M059J (cell line): Measurements from ENCODE around the gene CLEC5A. TPM values are rescaled to one million over a fixed set of nuclear protein-coding genes. Genes with fewer than 3 reads are reported as not detected.
"Not testable (repeated sequence)": the region's sequence is repeated elsewhere in the genome, so short reads cannot be mapped to it uniquely, and the experiment has no call there.

Source experiments
- DNase-seq: peaks from one replicate; pipeline ENCODE4 v3.0.0-alpha.2; 2012; ENCODE audit warnings: low read depth
- total RNA-seq: library from RNA; depleted of rRNA; stranded (reverse); fragments of >200 nt; shearing (Covaris generic); gene quantifications from 2 replicates; pipeline ENCODE4 v1.2.3, GENCODE V29; 2014

Gene CLEC5A
- total RNA-seq, 1 experiment from 2014 or later, result not detected

DNA sequence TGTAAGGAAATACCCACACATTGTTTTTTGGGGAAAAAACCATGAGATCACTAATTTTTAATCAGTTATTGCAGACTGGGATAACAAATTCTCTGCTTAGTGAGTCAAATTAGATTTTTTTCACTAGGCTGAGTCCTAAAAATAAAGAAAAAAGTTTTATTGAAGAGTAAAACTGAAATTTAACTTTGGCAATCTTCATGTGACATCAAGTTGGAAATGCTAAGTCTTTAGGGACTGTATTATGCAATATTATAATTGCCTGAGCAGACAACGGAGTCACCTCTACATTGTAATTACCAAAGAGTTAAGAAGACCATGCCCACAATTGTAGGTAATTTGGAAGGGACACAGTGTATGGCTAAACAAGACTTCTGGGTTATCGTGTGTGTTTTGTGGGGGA lies 2.2 kb upstream of the CLEC5A start:
- no peak for DNase-seq

DNA sequence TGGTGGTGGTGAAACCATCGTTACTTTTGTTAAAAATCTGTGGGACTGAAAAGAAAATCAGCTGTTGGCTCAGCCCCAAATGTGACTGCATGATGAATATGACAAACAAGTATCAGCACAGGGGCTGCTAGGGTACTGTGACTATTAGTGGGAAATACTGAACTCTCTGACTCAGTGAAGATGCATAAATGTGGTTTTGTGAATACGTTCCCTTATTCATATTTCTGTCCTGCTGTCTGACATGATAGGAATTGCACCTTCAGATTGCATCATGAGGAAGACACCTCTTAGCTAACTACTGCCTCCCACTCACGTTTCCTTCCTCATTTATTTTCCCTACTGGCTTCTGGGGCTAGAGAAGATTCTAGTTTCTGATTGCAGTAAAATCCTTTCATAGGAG lies 1.4 kb downstream of the CLEC5A start:
- DNase-seq, result peak; percentile 24

DNA sequence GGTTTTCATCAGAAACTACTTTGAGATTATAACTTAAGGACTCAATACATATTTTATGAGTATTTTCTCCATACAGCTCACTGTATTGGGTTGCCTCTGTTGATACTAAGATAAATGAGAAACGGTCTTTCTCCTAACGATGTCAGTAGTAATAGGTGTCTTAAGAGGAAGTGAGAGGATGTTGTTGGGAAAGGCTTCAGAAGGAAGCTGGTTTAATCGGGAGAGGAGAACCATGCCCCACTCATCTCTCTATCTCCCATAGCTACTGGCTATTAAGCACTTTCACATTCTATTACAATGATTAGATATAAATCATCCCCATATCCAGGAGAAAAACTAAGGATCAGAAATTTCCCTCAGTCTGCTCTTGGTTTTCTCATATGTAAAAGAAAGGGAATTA lies 2.0 kb downstream of the CLEC5A start:
- DNase-seq, result no peak

DNA sequence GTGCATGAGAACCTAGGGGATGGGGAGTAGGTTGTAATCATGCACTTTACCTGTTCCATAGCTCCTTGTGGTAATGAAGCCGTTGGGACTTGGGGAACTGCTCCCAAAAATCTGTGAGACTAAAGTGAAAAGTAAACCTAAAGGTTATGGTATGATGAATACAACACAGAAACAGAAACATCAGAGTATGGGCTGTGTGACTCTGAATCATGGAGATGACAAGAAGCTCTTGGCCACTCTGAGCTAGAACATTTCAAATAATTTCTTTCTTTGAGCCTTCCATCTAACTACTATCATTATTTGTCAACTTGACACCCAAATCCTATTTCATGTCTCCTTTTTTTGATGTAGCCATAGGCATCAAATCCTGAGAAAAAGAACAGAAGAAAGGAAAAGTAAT lies 2.9 kb downstream of the CLEC5A start:
- no peak for DNase-seq

DNA sequence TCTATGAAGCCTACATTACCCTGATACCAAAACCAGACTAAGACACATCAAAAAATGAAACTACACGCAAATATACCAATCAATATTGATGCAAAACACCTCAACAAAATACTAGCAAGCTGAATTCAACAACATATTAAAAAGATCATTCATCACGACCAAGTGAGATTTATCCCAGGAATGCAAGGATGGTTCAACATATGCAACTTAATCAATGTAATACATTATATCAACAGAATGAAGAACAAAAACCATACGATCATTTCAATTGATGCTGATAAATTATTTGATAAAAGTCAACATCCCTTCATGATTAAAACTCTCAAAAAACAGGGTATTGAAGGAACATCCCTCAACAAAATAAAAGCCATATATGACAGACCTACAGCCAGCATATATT lies 5.7 kb downstream of the CLEC5A start:
- no peak for DNase-seq

DNA sequence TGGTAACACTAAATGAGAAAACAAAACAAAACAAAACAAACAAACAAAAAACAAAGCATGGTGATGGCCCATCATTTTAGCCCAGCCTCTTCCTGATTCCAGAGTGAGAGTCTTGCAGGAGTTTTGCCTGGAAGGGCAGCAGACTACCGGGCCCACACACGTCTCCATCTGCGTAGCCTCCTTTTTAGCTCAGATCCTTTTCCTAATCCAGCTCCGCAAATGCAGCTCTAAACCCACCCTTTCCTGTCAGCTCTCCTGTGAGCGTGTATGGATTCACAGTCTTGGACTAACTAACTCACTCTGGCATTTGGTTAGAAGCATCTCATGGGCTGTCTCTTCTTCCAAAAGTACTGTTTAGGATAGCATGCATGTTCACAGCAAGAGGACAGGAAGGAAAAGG lies 16.6 kb downstream of the CLEC5A start:
- DNase-seq, result no peak

DNA sequence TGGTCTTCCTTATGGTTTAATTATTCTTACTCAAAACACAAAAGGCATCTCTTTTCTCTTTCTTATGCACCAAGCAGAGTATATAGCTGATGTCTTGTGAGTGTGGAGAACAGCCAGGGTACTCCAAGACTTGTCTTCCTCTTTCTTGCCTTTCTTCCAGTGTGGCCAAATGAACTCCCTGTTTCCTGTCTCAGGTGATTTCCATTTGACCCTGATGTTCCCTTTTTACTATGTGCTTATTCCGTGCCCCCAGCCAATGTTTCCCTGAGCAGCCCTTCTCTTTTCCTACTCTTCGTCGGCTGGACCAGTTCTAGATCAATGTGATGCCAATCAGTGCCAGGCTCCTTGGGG lies 18.0 kb downstream of the CLEC5A start:
- DNase-seq, result no peak

DNA sequence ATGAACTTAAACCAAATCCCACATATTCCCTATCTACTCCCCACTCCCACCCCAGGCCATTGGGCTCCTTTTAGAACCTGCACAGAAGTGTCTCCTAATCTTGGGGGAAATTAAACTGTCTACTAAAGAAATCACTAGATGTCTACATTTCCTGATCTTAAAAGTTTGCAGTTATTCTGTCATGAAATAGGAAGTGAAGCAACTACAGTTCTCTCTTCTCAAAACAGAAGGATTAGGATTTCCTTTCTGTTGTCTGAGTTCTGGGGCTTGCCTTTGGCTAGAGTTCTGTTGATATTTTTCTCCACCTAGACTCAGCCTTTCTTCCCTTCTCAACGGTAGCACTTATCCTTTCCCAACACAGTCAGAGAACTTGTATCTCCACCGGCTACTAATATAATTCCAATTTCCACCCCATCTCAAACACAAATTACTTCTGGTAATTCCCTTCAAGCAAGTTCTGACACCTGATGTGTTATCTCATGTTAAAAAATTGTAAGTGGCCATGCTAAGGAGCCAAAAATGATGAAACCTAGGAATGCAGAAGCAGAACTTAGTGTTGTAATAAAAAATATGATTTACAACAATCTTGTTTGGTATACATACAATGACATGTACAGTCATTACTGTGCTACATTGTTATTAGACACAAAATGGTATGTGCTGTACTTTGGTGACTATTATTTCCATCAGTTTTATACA lies 18.5 kb downstream of the CLEC5A start:
- DNase-seq, result no peak

DNA sequence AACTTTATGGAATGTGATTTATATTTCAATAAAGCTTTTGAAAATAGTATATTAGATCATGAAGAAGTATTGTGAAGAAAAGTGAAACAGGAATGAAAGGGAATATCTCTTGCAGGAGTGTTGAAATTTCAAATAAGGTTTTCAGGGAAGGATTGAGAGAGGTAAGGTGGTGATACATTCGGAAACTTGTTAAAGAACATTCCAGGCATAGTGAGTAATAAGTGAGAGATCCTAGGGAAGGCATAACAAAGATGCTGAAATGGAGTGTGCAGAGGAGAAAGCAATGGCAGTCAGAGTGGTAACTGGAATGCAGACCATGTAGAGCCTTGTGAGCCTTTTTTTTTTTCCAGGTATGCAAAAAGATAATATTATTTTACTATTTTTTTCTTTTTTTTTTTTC lies 26.5 kb downstream of the CLEC5A start:
- no peak for DNase-seq

DNA sequence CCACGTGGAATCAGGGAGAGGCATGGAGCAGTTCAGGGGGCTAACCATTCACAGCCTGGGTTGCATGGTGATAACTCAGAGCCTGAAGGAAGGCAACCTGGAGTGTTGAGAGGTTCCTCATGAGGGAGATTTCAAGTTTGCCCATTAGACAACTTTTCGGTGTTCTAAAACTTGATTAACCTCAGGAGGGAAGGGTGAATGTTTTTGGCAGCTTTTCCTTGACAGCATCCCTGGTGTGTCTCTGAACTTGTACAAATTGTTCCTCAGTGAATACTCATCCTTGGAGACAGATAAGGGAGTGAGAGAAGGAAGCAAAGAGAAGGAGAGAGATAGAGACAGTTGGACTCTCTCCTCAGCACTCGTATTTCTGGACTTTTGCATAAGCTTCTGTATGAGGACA lies 30.7 kb downstream of the CLEC5A start, which contains the start of gene OR9A4:
TSS of gene OR9A4 (plus strand) at position 301 of the 400 bp plus-strand sequence. CDS start 2,477 bp downstream, outside the sequence.
- DNase-seq, result no peak

DNA sequence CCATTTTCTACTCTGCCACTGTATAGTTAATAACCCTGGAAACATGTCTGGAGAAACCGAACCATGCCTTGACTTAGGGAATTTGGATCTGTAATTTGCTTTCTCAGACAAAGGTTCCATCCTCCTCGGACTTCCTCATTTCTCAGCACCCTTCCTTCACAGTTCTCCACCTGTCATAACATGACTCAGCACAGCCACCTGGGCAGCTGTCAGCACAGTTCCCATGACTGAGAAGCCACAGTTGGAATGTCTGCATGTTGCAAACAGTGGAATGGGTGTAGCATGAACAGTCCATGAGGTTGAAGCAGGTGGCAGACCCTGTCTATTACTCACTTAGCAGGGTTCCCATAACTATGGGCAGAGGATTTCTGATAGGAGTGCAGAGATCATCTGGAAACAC lies 31.2 kb downstream of the CLEC5A start:
- no peak for DNase-seq

DNA sequence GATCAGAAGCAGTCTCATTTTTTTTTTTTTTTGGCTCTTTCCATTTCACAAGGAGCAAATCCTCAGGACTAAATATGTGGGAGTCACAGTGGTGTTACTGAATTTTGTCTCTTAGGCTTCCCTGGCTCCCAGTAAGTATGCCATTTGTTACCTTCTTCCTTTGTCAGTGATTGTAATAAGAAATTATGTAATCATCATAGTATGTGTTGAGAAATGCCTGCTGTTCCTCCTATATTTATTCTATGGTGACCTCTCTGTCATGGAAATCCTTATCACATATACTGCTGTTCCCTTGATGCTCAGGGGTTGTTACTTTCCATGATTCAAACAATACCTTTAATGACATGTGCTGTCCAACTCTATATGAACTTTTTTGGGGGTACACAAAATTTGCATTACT lies 35.4 kb downstream of the CLEC5A start:
- DNase-seq, result no peak

DNA sequence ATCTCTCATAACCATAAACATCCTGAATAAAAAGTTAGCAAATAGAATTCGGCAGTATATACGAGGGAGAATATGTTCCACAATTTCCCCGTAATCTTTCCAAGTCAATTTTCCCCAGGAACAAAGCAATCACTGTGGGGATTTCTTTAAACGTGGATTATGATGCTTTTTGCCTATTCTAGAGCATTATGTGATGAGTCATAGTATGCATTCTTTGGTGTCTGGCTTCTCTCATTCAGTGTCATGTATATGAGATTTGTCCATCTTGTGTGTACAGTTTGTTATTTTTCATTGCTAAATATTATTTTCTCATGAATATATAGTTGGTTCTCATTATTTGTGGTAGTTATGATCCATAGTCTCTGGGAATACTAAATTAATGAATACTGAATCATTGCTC lies 40.5 kb downstream of the CLEC5A start:
- no peak for DNase-seq

DNA sequence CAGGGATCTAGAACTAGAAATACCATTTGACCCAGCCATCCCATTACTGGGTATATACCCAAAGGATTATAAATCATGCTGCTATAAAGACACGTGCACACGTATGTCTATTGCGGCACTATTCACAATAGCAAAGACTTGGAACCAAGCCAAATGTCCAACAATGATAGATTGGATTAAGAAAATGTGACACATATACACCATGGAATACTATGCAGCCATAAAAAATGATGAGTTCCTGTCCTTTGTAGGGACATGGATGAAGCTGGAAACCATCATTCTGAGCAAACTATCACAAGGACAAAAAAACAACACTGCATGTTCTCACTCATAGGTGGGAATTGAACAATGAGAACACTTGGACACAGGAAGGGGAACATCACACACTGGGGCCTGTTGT lies 47.4 kb downstream of the CLEC5A start:
- DNase-seq, result not testable (repeated sequence)

DNA sequence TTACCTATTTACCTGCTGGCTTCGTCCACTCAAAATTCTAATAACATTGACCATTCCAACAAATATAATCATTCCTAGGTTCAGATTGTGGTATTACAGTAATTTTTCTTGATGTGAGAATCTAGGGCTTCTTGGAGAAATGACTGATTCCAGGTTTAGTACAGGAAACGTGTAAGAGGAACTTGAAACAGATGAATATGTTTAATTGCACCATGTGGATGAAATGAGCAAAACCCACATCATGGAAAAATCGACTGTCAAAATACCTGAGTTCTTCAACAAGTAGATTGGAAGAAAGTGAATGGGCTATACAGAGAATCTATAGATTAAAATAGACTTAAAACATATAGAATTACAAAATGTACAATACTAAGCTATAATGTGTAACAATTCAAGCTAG lies 55.4 kb downstream of the CLEC5A start:
- DNase-seq, result no peak

DNA sequence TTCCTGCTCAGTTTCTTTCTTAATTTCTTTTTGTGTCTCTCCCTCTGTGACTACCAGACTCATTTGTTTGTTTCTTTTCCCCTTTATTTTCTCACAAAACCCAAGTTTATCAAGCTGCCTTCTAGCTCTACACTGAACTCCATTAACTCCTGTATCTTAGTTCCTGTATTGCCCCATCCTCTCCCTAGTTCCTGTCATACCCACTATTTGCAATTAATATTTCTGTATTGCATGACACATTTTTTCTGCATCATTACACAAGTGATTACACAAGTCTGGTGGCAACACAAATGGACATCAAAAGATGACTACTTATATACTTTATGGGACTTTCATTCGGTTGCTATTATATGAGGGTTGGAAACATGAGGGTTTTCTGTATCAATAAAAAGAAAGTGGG lies 57.5 kb downstream of the CLEC5A start:
- DNase-seq, result no peak

DNA sequence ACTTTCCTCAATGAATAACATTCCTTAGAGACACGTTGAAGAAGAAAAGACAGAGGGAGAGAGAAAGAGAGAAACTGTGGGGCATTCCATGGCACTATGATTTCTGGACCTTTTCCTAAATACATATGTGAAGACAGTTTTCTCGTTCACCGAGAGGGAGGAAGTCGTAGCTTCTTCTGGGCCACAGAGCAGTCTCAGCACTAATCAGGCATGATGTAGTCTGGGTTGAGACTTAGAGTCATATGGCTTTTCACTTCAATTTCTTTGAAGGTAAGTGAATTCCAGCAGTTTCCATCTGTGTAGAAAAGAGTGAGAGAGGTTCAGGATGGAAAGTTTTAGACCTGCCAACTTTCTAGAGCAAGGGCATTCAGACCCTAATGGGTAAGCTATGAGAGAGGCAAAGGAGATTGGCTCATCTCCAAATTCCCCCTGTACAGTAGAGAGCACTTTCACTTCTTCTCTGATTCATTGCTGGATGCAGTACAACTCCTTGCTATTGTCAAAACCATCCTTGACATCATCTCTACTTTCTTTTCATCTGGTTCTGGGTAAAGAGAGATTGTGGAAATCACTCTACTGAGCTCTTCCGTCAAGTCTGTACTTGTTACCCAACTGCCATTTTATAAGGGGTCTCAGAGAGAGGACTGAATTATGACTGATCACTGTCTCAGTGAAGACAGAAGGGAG lies 62.1 kb downstream of the CLEC5A start:
- DNase-seq, result no peak

DNA sequence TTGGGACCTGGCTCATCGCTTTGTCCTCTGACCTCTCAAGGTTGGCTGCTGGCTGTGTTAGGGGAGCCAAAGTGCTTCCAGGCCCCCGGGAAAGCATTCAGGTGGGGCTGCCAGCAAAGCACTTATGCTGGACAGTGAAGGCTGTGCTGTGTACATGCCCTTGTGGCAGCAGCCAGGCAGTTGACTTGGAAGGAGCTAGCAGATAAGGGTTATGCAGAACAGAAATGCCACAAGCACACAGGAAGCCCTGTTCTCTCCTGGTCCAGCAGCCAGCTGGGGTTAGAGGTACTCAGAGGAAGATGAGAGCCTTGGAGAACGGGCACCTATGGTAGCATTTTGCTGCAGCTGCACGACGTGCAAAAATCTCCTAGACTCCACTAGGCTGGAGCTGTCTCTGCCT lies 65.8 kb downstream of the CLEC5A start:
- no peak for DNase-seq

DNA sequence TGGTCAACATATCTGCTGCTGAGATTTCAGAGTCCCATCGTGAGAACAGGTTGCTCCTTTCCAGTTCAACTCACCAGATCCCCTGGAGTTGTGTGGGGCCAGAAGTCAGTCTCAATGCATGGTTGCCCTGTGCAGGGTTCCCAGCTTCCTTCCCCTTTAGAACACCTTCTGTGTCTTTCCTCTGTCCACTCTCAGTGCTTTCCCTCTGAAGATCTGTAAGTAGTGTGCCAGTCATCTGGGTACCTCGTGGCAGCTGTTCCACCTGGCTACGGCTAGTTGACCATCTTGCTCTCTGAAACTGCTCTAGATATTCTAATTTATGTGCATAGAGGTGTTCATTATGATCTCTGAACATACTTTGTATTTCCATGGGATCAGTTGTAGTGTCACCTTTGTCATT lies 69.4 kb downstream of the CLEC5A start:
- DNase-seq, result no peak
